T-helper 2 cell (primary cell): Measurements from ENCODE around the gene RNF38.

Experiments used
- DNase-seq, 5 experiments: peaks; one replicate each; pipeline versions ENCODE4 v3.0.0 to v3.0.0-alpha.2; 2012 to 2022

Gene RNF38

GRCh38 chr9:36290996-36291395 lies 109.1 kb downstream of the RNF38 start:
- DNase-seq = no peak

- DNase-seq = no peak
Observed at GRCh38 chr9:36289836-36290435, 110.1 kb downstream of the RNF38 start.

DNA sequence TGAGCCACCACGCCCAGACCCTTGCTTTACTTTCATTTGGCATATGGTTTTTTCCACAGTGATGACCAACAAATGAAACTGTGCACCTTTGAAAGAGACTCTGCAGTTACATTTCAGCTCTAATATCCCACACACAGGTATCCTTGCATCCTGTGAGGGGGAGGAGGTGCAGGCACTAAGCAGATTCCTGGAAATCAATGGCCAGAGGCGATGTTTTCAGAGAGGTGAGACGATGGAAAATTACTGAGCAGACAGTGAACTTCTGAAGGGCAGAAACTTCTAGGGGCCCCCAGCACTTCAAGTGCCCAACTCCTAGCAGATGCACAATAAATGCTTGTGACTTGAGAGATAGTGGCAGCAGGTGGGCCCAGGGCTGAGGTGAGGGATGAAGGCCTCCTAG lies 112.0 kb downstream of the RNF38 start:
- DNase-seq = no peak
